Hypothalamus (tissue), 51 donors: ENCODE measurements around the gene SMYD2.

ENCODE experiments used
- DNase-seq, 51 donors: peaks; one replicate each; lab custom pipeline; 2025; lab: John Stamatoyannopoulos, UW

Gene SMYD2

DNA sequence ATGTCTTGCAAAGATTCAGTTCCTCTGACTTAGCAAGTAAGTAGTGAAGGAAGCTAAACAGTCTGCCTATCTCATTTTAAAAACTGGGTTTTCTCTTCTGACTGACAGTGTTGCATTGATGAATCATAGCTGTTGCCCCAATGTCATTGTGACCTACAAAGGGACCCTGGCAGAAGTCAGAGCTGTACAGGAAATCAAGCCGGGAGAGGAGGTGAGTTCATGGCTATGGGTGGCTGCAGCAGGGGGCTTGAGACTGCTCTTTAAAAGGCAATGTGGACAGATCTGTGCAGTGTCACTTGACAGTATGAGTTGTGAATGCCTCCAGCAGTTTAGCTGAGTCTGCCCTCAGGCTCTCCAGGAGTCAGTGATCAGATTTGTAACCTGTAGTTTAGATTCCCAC, 46.6 kb downstream of the SMYD2 start:
- DNase-seq, result no peak

DNA sequence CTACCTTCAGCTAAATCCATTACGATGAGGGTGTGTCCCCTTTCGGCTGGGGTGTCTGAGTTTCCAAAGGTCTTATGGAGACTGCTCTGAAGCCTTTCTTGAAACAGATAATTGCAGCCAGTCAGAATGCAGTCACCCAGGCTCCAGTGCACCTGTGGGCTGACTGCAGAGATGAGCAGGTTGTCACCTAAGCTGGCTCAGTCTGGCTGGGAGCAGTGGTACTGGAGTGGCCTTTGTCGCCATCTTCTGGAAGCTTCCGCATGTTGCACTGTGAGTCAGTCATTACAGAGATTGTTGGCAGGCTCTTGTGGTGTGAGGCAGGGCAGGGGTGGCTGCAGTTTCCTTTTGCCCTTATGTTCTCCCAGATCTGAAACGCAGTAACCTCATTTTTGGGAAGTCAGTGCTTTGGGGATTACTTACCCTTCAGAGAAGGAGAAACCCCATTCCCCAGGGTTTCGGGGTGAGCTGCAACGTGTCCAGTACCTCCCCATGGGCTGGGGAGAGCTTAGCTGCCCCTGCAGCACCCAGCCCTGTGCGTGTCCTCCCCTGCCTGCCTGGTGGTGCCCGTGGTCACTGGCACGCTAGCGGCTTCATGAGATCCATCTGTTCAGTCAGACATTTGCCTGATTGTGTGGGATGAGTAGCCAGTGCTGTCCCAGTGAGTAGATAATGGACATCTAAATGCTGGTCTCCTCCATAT, 48.0 kb downstream of the SMYD2 start:
- DNase-seq, result peak in 48 of 51 donors; percentile 12 to 85 (median 58)

DNA sequence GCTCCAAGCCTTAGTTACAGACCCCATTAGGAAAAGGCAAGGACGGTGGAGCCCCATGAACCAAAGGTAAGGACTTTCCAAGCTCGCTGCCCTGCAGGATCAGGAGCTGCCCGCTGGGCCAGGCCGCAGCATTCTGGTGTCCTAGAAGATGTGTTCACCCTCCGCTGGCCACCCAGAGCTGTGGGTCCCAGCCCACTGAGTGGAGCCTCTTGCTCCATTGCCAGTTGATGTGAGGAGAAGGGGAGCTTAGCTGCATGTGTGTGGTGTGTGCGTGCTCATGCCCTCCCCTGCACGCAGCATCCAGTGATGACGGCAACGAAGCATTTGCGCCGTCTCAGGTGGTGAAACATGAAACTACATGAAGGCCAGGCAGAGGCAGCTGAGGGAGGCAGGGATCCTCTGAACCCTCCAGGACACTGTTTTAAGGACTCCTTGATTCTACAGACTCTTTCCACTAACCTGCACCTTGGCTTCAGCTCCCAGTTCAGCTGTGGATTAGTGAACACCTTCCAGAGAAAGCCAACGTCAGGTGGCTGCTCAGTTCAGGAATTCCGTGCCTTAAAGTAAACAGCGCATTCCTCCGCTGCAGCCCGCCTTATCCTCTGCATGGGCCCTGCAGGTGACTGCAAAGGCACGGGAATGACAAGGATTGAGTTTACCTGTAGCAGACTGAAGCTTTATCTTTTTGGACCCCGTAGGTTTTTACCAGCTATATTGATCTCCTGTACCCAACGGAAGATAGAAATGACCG, 48.7 kb downstream of the SMYD2 start:
- DNase-seq, result no peak

DNA sequence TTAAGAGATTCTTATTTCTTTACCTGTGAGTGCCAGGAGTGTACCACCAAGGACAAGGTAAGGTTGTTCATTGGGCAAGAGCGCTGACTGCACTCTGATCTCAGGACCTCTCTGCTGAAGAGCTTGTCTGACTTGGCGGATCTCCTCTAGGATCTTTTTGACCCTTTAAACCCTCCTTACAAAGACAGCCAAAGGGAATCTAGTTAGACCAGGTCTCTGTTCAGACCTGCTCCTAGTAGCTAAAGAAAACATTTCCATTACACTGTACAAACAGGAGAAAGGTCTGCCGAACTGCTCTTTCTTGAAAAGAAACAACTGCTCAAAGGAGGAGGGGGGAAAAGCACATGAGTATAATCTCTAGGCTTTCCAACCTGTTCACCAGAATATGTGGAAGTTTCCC, 49.3 kb downstream of the SMYD2 start:
- DNase-seq, result no peak

DNA sequence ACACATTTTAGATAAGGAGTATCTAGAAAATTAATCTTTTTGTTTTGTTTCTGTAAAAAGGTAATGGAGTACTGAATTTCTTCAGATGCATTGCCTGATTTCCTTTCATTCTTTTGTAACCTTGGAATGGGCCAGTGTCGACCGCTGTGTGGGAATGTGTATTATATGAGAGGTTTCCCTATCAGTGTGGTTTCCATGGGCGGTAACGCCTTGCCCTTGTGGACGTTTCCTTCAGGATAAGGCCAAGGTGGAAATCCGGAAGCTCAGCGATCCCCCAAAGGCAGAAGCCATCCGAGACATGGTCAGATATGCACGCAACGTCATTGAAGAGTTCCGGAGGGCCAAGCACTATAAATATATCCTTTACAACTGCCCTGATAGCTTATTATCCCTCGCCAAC, 49.8 kb downstream of the SMYD2 start:
- DNase-seq, result no peak

DNA sequence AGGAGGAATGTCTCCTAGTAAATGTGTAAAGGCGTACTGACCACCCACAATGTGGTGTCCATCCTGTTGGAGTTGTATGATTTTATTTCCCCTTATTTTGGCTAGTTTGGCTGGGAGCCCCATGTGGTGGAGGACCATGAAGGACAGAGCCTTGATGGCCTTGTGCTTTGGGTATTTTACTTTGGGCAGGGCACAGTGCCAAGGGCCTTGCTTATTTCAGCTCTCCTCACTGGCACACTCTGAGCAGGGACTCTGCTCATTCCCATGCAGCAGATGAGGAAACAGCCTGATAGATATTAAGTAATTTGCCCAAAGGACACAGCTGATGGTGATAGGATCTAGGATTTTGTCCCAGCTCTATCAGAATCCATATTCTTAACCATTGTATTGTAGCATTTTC, 50.2 kb downstream of the SMYD2 start:
- no peak for DNase-seq

DNA sequence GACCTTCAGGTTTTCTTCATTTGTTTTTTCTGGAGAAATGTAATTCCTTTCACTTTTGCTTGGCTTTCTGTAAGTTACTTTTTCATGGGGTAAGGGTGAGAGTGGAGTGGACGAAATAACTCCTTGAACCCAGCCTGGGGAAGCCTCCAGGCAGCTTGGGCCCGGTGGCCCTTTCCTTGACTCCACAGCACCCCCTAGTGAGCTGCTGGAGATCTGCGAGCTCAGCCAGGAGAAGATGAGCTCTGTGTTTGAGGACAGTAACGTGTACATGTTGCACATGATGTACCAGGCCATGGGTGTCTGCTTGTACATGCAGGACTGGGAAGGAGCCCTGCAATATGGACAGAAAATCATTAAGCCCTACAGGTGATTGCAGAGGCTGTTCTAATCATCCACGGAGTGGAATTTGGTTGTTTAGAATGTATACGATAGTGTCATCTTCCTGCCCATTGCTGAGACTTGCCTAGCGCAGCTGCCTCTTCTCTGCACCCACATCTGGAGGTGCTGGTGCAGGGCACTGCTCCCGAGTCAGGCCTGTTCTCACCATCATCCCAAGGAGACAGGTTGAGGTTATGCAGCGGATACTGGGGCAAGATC, 51.0 kb downstream of the SMYD2 start:
- peak in 15 of 51 donors; percentile 2 to 57 (median 6) for DNase-seq

DNA sequence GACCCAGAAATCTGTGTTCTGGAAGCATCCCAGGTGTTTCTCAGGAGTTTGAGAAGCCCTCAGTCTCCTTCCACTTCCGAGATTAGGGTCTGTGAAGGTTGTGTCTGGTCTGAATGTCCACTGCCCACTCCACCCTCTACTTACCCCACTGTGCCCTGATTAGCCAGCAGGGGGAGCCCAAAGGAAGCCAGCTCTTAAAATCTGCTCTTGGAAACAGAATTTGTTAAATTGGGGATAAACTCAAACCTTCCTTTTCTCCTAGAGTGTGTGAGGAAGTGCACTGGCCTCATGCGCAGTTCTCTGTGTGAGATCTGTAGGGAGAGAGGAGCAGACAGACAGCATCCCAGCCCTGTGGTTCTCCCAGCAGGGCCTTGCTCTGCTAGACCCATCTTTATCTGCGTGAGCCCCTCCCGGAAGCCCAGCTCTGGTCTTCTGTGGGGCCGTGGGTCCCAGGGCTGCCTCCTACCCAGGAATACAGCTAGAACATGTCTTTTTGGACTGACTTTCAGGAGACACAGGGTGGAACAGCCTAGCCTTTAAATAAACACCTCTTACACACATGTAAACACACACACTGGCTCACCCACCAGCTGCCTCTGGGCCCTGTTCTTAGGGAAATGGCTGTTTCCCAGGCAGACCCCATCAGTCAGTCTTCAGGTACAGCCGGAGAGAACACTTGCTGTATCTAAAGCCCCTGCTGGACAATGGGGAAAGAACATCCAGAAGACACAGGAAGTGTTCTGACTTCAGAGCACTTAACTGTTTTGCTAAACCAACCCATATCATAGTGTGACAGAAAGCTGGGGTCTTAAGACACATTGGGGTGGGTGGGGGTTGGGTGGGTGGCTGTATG, 52.2 kb downstream of the SMYD2 start:
- DNase-seq, result peak in 31 of 51 donors; percentile 5 to 49 (median 19)

DNA sequence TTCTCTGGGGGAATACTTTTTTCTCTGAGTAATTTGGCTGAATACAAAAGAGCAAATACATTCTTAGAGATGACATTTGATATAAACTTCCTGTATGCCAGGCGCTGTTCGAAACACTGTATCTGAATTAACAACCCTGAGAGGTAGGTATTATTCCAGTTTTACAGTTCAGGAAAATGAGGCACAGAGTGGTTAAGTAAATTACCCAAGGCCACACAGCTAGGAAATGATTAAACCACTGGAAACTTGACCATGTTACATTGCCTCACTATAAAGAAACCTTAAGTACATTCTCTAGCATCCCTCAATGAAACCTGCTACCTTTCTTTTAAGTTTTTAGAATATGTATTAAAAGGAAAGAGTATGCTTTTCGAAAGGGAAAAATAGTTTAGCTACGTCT, 54.6 kb downstream of the SMYD2 start:
- DNase-seq, result no peak

DNA sequence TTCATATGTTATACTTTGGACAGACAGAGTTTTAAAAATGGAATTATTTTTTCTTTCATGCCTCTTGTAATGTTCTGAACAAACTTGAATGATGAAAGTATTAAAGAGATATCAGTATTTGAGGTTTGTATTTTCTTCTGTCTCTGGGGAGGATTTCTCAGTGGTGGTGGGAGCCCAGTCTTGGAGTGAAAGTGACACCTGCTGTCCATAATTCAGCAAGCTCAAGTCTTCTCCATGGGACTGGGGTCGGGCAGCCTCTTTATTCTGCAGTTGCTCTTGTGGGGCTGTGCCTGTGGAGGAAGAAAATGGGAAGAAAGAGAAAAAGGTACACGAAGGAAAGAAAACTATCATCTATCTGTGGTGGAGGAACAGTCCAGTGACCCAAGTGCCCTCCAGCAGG, 56.1 kb downstream of the SMYD2 start:
- no peak for DNase-seq

DNA sequence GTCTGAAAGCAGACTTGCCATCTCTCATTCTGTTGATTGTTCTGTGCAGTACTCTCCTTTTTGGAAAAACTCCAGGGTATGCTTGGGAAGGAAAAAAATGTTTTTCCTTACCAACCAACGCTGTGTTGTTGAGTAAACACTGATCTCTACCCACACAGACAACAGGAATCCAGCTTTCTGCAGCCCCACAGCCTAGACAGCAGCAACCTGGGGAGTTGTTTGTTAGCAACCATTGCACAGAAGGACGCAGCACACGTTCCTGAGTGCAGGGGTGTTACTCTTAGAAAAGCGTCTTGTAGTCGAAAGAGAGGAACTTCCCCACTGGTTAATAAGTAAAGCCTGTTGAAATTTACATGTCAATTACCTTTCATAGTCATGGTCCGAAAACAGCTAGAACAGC, 56.6 kb downstream of the SMYD2 start:
- DNase-seq, result no peak

DNA sequence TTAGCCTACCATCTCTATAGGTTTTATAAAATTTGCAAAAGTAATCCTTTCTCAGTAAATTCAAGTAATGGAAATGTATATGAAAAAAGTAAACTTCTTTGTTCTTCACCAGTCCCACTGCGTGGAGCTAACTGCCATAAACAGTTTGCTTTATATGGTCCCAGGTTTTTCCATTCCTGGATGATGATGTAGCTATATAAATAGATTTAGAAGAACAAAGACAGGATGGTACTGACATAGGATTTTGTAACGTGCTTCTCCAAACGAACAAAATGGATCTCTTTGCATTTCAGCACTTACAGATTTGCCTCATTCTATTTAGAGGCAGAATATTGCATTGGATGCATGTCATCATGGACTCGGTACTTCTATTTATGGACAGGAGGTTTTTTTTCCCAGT, 57.3 kb downstream of the SMYD2 start:
- DNase-seq, result no peak

DNA sequence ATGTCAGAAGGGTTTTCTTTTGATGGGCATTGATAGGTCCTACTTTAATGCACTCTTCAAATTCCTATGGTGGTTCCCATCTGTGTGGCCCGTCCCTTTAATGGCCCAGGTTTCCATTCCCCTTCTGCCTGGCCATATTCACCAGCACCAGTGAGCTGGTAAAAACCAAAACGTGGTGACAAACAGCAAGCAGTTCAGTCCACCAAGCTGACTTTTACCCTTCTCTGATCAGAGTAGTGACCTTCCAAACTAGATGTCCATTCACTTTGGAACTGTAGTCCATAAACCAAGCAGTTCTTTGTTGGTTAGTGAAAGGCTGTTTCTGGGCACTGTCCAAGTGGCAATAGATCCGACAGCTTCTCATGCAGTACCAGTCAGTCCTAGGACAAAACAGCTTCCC, 60.5 kb downstream of the SMYD2 start:
- DNase-seq, result no peak

DNA sequence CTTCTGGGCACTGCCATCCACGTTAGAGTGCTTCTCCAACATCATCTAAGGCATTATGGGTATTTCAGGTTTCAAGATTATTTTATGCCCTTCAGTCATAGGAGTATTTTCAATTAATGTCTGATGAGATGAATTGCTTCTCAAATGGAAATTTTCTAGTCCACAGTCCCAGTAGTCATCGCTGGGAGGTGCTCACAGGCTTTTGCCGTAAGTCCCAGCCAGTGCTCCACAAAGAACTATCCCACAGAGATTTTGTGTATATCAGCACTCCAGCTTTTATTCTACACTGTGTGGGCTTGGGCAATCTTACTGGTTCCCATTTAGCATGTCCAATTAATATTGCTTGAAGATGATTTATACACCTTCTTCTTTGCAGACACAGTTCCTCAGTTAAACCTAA, 61.0 kb downstream of the SMYD2 start:
- no peak for DNase-seq

DNA sequence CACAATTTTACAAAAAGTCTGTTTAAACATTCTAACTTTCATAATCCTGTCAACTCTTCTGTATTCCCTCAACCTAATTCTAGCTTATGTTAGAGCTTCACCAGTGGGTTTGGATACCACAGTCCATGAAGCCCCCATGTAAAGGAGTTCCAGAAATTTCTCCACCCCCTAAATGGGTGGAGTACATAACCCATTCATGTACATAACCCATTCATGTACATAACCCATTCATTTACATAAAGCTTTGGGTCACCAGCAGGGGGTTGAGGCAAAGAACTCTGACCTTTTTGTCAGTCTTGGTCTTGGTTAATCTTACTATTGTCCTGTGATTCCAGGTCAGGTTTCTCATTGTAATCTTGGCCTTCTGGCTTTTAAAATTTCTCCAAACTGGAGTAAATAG, 61.6 kb downstream of the SMYD2 start:
- no peak for DNase-seq

DNA sequence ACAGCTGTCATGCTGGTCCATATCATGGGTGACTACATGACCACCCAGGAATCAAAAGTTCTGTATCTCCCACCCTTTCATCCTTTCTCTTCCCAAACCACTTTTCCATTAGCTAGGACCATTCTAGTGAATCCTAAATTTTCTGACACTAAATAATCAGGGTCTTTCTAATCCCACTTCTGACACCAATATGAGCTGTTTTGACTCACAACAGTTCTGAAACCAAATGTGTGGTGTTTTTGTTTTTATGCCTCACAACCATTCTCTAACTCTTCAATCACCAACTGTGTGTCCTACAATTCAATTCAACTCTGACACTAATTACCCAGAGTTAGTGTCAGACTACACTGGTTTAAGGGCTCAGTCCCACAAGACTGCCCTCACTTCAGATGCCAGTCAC, 63.9 kb downstream of the SMYD2 start:
- no peak for DNase-seq

DNA sequence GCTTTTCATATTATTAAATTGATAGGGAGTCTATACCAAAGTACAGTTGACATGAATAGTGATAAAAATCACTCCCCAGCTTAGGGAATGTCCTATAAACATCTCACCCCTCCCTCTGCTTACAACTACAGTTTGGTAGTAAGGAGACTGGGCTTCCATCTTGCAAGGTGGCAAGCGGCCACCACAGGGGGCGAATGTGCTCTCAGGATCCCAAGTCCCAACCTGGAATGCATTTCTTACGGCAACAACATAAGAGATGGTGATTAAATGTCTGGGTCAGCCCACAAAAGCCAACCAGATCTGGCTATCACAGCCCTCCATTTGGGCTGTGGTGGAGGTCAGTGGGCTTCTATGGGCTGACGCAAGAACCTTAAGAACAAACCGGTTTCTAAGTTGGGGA, 68.0 kb downstream of the SMYD2 start:
- DNase-seq, result no peak

DNA sequence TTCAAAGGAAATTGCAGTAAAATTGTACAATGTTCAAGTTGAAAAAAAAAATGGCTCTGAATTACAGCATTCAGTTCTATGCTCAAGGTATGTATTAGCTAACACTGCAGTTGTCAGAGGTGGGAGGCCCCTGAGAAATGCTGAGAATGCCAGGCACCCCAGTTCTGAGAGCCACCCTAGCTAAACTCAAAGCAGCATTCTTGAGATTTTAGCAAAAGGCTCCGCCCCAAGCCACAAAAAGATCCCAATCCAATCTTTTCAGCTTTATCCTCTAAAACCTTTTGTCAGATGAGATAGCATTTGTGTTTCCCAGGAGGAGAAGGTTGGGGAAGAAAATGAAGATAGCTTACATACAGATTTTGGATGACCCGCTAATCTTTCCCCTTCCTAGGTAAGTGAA, 68.8 kb downstream of the SMYD2 start:
- no peak for DNase-seq

DNA sequence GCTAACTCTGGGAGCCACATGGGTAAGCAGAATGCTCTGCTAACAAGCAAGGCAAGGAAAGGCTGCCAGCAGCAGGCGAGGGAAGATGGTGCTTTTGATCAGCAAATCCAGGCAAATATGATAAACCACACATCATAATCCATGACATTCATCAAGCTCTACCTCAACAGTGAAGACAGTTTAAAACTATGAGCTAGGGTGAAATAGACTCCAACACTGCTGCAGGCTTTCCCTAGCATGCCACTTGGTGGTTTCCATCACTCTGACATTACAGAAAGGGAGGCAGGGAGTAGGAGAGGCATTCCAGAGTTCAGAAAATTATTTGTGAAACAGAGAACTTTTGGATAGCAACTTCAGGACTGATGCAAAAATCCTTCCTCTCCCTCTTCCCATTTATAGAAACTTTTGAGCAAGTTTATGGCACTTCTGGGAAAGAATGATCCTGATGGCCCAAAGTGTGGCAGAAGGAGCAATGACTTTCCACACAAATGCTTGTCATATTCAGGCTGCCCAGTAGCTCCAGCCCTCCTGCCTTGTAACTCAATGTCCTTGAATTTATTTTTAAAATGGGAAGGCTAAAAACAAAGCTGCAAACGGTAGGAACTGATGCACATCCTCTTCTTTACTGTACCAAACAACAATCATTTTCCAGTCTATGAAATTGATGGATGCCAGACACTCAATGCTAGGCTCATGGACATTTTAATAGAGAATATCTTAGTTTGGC, 70.8 kb downstream of the SMYD2 start:
- no peak for DNase-seq

DNA sequence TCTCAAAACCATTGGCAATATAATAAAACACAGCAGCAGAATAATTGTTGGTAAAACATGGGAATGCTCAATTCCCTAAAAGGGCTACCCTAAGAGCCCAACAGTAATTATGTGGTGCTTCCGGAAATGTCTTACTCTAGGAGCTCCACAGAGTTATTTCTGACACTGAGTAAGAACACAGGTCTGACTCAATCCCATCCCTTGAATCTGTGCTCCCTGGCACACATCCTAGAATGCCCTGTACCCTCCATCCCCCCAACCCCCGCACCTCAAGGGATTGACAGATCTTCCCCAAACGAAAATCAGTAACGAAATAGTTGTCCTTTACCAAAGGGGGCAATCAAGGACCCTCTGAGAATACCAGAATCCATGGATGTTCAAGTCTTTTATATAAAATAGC, 71.9 kb downstream of the SMYD2 start:
- no peak for DNase-seq
